B cell (primary cell): ENCODE measurements around the gene UMAD1. TPM values are rescaled to one million over a fixed set of nuclear protein-coding genes. Genes with fewer than 3 reads are reported as not detected.

ENCODE experiments used
- ATAC-seq: fragments of 200-7000 bp; cut with Tn5 transposase; one replicate; pipeline ENCODE4 v1.10.0; 2021; ENCODE audit warnings: low read depth, mild to moderate bottlenecking, moderate number of reproducible peaks, moderate library complexity
- CTCF ChIA-PET: fragments of 350-600 bp; sonication (Branson Sonifier 250); formaldehyde crosslinking; loops from one replicate; lab custom pipeline; 2021; ENCODE audit warnings: antibody characterized with exemption, inconsistent platforms; lab: Charles Lee
- POLR2A ChIA-PET: fragments of 350-600 bp; sonication (Branson Sonifier 250); formaldehyde crosslinking; loops from one replicate; lab custom pipeline; 2021; ENCODE audit warnings: antibody characterized with exemption; lab: Charles Lee
- DNase-seq: peaks from one replicate; pipeline ENCODE4 v3.0.0; 2013
- H2AFZ ChIP-seq: 2 replicates; pipeline ENCODE4 v1.6.1; 2012; ENCODE audit warnings: mild to moderate bottlenecking, low read depth, low read length; ENCODE audit not compliant: insufficient read depth, poor library complexity, severe bottlenecking
- H3K27ac ChIP-seq, 2 donors: 1 replicate in 1 of 2; 2 replicates in 1 of 2; pipeline ENCODE4 v1.5.1; 2012 to 2013; ENCODE audit warnings: low read length in 2 of 2, mild to moderate bottlenecking in 2 of 2, moderate library complexity in 1 of 2
- H3K27me3 ChIP-seq, 4 experiments: fragments of 200-600 bp in 1 of 4; sonication (generic) in 1 of 4; replicated peaks in 1 of 4; 1 replicate in 2 of 4; 2 replicates in 2 of 4; pipeline versions ENCODE4 v1.6.1 to v1.7.0; 2013 to 2016; ENCODE audit warnings: low read length in 3 of 4, mild to moderate bottlenecking in 2 of 4, mixed read lengths in 1 of 4, moderate library complexity in 1 of 4; ENCODE audit not compliant: insufficient read depth in 4 of 4, control insufficient read depth in 3 of 4; ENCODE audit errors: control extremely low read depth in 1 of 4
- H3K36me3 ChIP-seq, 2 experiments: replicated peaks in 1 of 2; 1 replicate in 1 of 2; 2 replicates in 1 of 2; pipeline versions ENCODE4 v1.6.1 to v1.7.1; 2013; ENCODE audit warnings: low read length in 1 of 2; ENCODE audit not compliant: insufficient read depth in 2 of 2, control insufficient read depth in 1 of 2; ENCODE audit errors: control extremely low read depth in 1 of 2, extremely low read depth in 1 of 2
- H3K4me1 ChIP-seq, 2 donors: fragments of 200-600 bp in 1 of 2; sonication (generic) in 1 of 2; 1 replicate in 1 of 2; 2 replicates in 1 of 2; pipeline versions ENCODE4 v1.5.1 to v1.6.1; 2013 to 2017; ENCODE audit warnings: low read length in 2 of 2; ENCODE audit not compliant: control insufficient read depth in 2 of 2, insufficient read depth in 2 of 2
- H3K4me2 ChIP-seq: replicated peaks from 2 replicates; pipeline ENCODE3; 2012; ENCODE audit warnings: mild to moderate bottlenecking, low read depth, low read length; ENCODE audit not compliant: poor library complexity, severe bottlenecking
- H3K4me3 ChIP-seq, 5 experiments: fragments of 200-600 bp in 1 of 5; sonication (generic) in 1 of 5; 1 replicate in 3 of 5; 2 replicates in 2 of 5; pipeline versions ENCODE4 v1.5.1 to v1.7.0; 2011 to 2016; ENCODE audit warnings: low read length in 4 of 5, mild to moderate bottlenecking in 4 of 5, low read depth in 2 of 5, control low read depth in 1 of 5, moderate library complexity in 1 of 5; ENCODE audit not compliant: insufficient read depth in 1 of 5; ENCODE audit errors: control extremely low read depth in 1 of 5, extremely low read depth in 1 of 5
- H3K79me2 ChIP-seq: fragments of 200-600 bp; sonication (generic); one replicate; pipeline ENCODE4 v1.6.0; 2016; ENCODE audit warnings: low read length; ENCODE audit not compliant: control insufficient read depth, insufficient read depth
- H3K9ac ChIP-seq: fragments of 200-600 bp; sonication (generic); 2 replicates; pipeline ENCODE4 v1.6.1; 2017; ENCODE audit warnings: mild to moderate bottlenecking, low read length, moderate library complexity
- H3K9me3 ChIP-seq, 3 donors: one replicate each; pipeline versions ENCODE4 v1.6.1 to v1.7.1; 2013; ENCODE audit warnings: low read length in 2 of 3; ENCODE audit not compliant: control insufficient read depth in 2 of 3, insufficient read depth in 1 of 3; ENCODE audit errors: control extremely low read depth in 1 of 3
- H4K20me1 ChIP-seq: 2 replicates; pipeline ENCODE4 v1.6.0; 2012; ENCODE audit warnings: mild to moderate bottlenecking, low read length; ENCODE audit not compliant: insufficient read depth, control insufficient read depth, poor library complexity, severe bottlenecking
- H3K27ac Mint-ChIP-seq: one replicate; pipeline ENCODE4 v1.8.0; 2021; ENCODE audit warnings: mixed read lengths
- H3K27me3 Mint-ChIP-seq: one replicate; pipeline ENCODE4 v1.8.0; 2021; ENCODE audit warnings: mixed read lengths
- H3K4me1 Mint-ChIP-seq: one replicate; pipeline ENCODE4 v1.8.0; 2021; ENCODE audit warnings: mixed read lengths
- H3K4me3 Mint-ChIP-seq: one replicate; pipeline ENCODE4 v1.8.0; 2021; ENCODE audit warnings: mixed read lengths
- H3K9me3 Mint-ChIP-seq: one replicate; pipeline ENCODE4 v1.8.0; 2022; ENCODE audit warnings: mixed read lengths; ENCODE audit not compliant: insufficient read depth
- CTCF ChIP-seq: fragments of 200-600 bp; IDR thresholded peaks from one replicate; pipeline ENCODE4 v1.8.0; 2022; ENCODE audit warnings: antibody characterized with exemption, mild to moderate bottlenecking
- EZH2 ChIP-seq: IDR thresholded peaks from 2 replicates; pipeline ENCODE4 v1.6.1; 2012; ENCODE audit warnings: borderline replicate concordance, low read depth, mild to moderate bottlenecking, moderate library complexity, low read length; ENCODE audit not compliant: insufficient read depth, poor library complexity, severe bottlenecking
- WGBS: methylation state at CpG from one replicate; pipeline ENCODE4 v1.1.5; 2013; ENCODE audit warnings: missing lambda C conversion rate; ENCODE audit not compliant: insufficient coverage; 5-methylcytosine and 5-hydroxymethylcytosine counted together
- intact Hi-C: fragments of 100-400 bp; cut with micrococcal nuclease; formaldehyde crosslinking; loops from one replicate; pipeline ENCODE4 v1.10.0; 2022
- polyA plus RNA-seq: library from polyadenylated mRNA; depleted of rRNA; stranded (reverse); fragments of >200 nt; gene quantifications from 2 replicates; pipeline ENCODE4 v1.2.3, GENCODE V29; 2012
- total RNA-seq, 2 donors: library from RNA; stranded (reverse); fragments of 120-200 nt in 1 of 2; gene quantifications; 1 replicate in 1 of 2; 2 replicates in 1 of 2; pipeline versions ENCODE4 v1.2.3 to v1.2.4, GENCODE V29; 2013 to 2022

UMAD1 gene
- total and polyA plus RNA-seq, 2 donors (not counting 1 experiment from before 2014, with no cell fraction given) = 11.6 to 25.9 TPM

- ChIA-PET CTCF (interaction anchor here (1.1 kb wide), 1 partner anchor 69 kb away, joined by 3 read pairs; no protein-coding TSS in a partner anchor), POLR2A (no interaction called here)
- no CpG with 5 or more reads among the region's 2 CpGs for WGBS
- DNase-seq = no peak
- H3K27me3 Mint-ChIP-seq = no peaks in the 10 kb centered on the region
- Histone ChIP-seq H3K79me2 (peaks cover 3% of the 10 kb centered on the region), H2AFZ (no peak overlapping the region), H3K27me3 (no peaks in the 10 kb centered on the region), H3K4me2 (no peak overlapping the region), H3K9ac (no peak overlapping the region), H3K36me3 (peaks cover 0 to 1% of the 10 kb centered on the region in 2 experiments), H3K4me1 (peaks cover 10 to 14% of the 10 kb centered on the region in 2 donors), H3K4me3 (no peak overlapping the region), H3K27ac (no peak overlapping the region), H3K9me3 (no peaks in the 10 kb centered on the region), H4K20me1 (no peaks in the 10 kb centered on the region)
- H3K4me1 Mint-ChIP-seq = peaks cover 22% of the 10 kb centered on the region
- no peak for TF ChIP-seq EZH2
- no peak for TF ChIP-seq CTCF
- intact Hi-C loops = no loop called here
- ATAC-seq = no peak
- no peak overlapping the region for H3K4me3 Mint-ChIP-seq
- no peak overlapping the region for H3K27ac Mint-ChIP-seq
- H3K9me3 Mint-ChIP-seq = no peaks in the 10 kb centered on the region
Measured at GRCh38 chr7:7750571-7751242, 110.2 kb downstream of the UMAD1 start.
